ENCODE results near the gene ARHGAP10. TPM values are rescaled to one million over a fixed set of nuclear protein-coding genes. Genes with fewer than 3 reads are reported as not detected.
A peak's percentile ranks its signal among the peaks of the same experiment; 100 is the strongest.

ARHGAP10 gene
- total RNA-seq, 2 experiments from 2014 or later = 0.11 TPM; not detected in 1

DNA sequence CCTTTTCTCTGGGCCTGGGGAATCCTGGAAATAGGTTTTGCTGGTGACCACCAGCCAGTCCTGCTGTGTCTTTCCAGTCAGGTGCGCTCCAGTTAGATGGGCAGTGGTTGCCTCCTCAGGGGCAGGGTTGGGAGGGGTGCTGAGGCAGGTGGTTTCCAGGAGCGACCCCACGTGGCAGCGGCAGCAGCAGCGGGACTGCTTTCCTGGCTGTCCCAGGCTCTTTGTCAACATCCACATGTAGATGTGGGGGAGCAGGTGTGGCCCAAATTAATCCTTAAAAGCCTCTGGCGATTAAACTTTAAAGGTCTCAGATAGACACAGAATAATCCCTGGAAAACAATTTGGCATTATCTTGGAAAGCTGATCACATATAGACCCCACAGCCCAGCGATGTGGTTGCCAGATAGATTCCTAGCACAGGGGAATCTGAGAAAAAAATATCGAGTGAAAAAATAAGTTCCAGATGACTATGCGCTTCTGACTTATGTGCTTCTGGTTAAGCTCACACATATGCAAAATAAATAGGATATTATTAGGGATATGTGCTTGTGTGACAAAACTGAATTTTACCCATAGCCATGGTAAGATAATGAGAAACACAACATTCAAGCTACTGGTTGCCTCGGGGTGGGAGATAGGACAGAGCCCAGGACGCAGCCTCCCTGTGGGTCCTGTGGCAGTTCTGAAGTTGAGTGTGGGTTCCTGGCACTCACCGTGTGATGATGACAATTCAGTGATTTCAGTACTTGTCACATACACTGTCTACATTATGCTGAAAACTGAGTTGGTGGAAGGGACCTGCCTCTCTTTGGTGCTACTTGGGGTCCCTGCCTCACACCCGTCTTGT is 336.4 kb downstream of the ARHGAP10 start:
- Histone ChIP-seq H4K20me1 (ENCODE audit: insufficient read depth, low read length) (no peaks in the 10 kb centered on the region), H3K4me2 (ENCODE audit: low read length) (no peak overlapping the region), H3K9me3 (ENCODE audit: low read length) (no peaks in the 10 kb centered on the region), H2AFZ (ENCODE audit: low read length) (no peak overlapping the region), H3K27ac (ENCODE audit: low read depth, low read length, poor library complexity, severe bottlenecking) (no peak overlapping the region), H3K36me3 (ENCODE audit: insufficient read depth, low read length) (no peaks in the 10 kb centered on the region), H3K4me3 (ENCODE audit: low read depth, low read length, poor library complexity, severe bottlenecking) (no peak overlapping the region), H3K4me1 (ENCODE audit: insufficient read depth, low read length, poor library complexity, severe bottlenecking) (no peaks in the 10 kb centered on the region), H3K9me2 (ENCODE audit: insufficient read depth, low read length) (no peaks in the 10 kb centered on the region), H3K79me2 (ENCODE audit: insufficient read depth, low read depth, low read length) (no peaks in the 10 kb centered on the region)
- DNase-seq (ENCODE audit: low spot score) = no peak
- POLR2A ChIA-PET = no interaction called here
- CTCF ChIA-PET (ENCODE audit: unreplicated experiment) = no interaction called here
- intact Hi-C loops (cut with micrococcal nuclease; ENCODE audit: unreplicated experiment) = no loop called here
- TF ChIP-seq, protein P1, sequence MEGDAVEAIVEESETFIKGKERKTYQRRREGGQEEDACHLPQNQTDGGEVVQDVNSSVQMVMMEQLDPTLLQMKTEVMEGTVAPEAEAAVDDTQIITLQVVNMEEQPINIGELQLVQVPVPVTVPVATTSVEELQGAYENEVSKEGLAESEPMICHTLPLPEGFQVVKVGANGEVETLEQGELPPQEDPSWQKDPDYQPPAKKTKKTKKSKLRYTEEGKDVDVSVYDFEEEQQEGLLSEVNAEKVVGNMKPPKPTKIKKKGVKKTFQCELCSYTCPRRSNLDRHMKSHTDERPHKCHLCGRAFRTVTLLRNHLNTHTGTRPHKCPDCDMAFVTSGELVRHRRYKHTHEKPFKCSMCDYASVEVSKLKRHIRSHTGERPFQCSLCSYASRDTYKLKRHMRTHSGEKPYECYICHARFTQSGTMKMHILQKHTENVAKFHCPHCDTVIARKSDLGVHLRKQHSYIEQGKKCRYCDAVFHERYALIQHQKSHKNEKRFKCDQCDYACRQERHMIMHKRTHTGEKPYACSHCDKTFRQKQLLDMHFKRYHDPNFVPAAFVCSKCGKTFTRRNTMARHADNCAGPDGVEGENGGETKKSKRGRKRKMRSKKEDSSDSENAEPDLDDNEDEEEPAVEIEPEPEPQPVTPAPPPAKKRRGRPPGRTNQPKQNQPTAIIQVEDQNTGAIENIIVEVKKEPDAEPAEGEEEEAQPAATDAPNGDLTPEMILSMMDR (conservative IDR thresholded peaks at IDR 0.05; ENCODE audit: low read length) = peak; percentile 29; the same call in 1 of the 2 replicates
- TF ChIP-seq EZH2phosphoT487 (IDR thresholded peaks at IDR 0.05; ENCODE audit: borderline replicate concordance, low read depth, low read length) = no peak
- no TSS peak for BruUV-seq (replicated peaks)

DNA sequence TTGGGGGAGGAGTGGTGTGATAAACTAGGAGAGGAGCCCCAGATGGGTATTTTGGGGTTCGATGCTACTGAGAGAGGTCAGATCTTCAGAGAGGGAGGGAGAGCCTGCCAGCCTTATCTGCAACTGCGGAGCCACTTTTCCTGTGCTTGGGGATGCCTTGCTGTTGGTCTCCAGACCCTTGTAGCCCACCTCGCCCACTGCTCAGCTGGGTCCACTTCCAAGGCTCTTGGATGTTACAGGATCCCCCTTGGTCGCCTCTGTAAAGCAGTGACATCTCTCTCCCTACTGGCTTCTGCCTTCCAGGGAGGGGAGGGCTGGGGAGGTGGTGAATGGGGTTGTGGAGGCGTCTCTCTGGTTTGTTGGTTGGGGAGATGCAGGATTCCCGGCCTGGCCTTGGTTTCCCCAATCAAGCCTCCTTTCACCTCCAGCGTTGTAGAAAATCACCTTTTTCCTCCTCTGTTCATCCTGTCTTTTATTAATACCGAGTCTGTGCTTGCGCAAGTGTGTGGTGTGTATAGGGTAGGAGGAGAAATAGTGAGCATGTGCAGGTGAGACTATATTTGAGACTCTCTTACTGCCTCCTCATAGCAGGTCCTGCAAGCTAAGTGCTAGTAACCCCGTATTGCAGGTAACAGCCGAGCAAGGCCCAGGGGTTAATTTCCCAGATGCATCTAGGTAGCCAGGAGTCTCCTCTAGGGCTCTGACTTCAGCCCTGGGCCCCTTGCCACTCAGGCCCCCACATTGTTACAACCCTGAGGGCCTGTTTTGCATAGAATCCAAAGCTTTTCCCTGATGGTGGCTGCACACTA is 337.4 kb downstream of the ARHGAP10 start:
- H2AFZ ChIP-seq (ENCODE audit: low read length) = no peak overlapping the region
- no peaks in the 10 kb centered on the region for H4K20me1 ChIP-seq (ENCODE audit: insufficient read depth, low read length)
- H3K4me1 ChIP-seq (ENCODE audit: insufficient read depth, low read length, poor library complexity, severe bottlenecking) = no peaks in the 10 kb centered on the region
- no peaks in the 10 kb centered on the region for H3K79me2 ChIP-seq (ENCODE audit: insufficient read depth, low read depth, low read length)
- BruUV-seq (replicated peaks) = no TSS peak
- ChIA-PET POLR2A (no interaction called here), CTCF (ENCODE audit: unreplicated experiment) (no interaction called here)
- peaks cover 9% of the 10 kb centered on the region; the same call in 1 of the 2 replicates for H3K9me3 ChIP-seq (ENCODE audit: low read length)
- intact Hi-C loops (cut with micrococcal nuclease; ENCODE audit: unreplicated experiment) = no loop called here
- no peak overlapping the region for H3K4me3 ChIP-seq (ENCODE audit: low read depth, low read length, poor library complexity, severe bottlenecking)
- no peak for TF ChIP-seq EZH2phosphoT487 (IDR thresholded peaks at IDR 0.05; ENCODE audit: borderline replicate concordance, low read depth, low read length)
- TF ChIP-seq, protein P1 (conservative IDR thresholded peaks at IDR 0.05; ENCODE audit: low read length) = no peak
- no peak overlapping the region for H3K27ac ChIP-seq (ENCODE audit: low read depth, low read length, poor library complexity, severe bottlenecking)
- H3K9me2 ChIP-seq (ENCODE audit: insufficient read depth, low read length) = no peaks in the 10 kb centered on the region
- DNase-seq (ENCODE audit: low spot score) = no peak
- H3K36me3 ChIP-seq (ENCODE audit: insufficient read depth, low read length) = no peaks in the 10 kb centered on the region
- no peak overlapping the region for H3K4me2 ChIP-seq (ENCODE audit: low read length)
